ENCODE results near the gene MPST.

DNA sequence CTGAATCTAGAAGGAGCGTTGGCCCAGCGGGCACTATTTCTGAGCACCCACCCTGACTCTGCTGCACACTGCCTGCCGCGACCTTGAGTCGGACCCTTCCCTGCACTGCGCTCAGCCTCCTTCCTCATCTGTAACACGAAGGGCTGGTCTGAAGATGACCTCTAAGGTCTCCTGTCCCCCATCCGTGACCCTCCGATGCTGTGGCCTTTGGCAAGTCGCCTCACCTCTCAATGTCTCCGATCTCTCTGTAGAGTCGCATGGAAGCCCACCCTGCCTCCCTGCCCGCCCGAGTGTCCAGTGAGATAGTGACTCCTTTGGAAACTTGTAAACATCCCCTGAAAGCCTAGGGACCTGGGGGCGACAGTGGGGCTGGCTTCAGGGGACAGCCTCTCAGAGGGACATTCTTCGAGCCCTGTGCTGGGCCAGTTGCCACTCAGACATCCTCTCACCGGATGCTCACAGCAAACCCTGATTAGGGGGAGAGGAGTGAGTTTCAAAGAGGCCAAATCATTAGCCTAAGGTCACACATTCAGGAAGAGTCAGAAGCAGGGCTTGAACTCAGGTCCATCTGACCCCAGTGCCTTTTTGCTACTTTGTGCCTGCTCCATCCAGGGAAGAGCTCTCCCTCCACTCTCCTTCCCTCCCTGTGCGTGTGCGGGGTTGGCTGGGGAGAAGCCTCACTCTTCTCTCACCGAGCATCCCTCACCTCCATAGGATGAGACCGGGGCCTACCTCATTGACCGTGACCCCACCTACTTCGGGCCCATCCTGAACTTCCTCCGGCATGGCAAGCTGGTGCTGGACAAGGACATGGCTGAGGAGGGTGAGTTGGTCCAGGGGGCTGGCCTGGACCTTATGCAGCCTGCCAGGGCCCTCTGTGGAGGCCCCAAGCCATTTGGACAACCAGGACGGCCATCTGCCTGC is 33.1 kb downstream of the MPST start:
- TF ChIP-seq EZH2 (IDR thresholded peaks at IDR 0.05) = no peak
- no peak for TF ChIP-seq FOXP2 (optimal IDR thresholded peaks at IDR 0.05; ENCODE audit: control extremely low read depth, extremely low read length, insufficient read depth)
- no peak for TF ChIP-seq POLR2AphosphoS5 (IDR thresholded peaks at IDR 0.05; ENCODE audit: borderline replicate concordance, low read depth, low read length)

Measured in SK-N-MC (cell line).